K562 (cell line): ENCODE results near the gene TTL. TPM values are rescaled to one million over a fixed set of nuclear protein-coding genes. Genes with fewer than 3 reads are reported as not detected.
A peak's percentile ranks its signal among the peaks of the same experiment; 100 is the strongest.

Experiments used
- ARID3A ChIP-seq: IDR thresholded peaks from 2 replicates; pipeline ENCODE4 v1.6.1; 2012; ENCODE audit warnings: low read depth, low read length, improper control_type of control experiment, borderline replicate concordance
- CREB1 ChIP-seq, 2 experiments: sonication (generic) in 1 of 2; formaldehyde crosslinking in 1 of 2; IDR thresholded peaks; 2 replicates each; pipeline versions ENCODE4 v1.6.1 to v1.8.0; 2012 to 2022; ENCODE audit warnings: inconsistent platforms in 1 of 2, mild to moderate bottlenecking in 1 of 2, missing genetic modification reagents in 1 of 2, moderate library complexity in 1 of 2
- E2F8 ChIP-seq: fragments of 450-650 bp; IDR thresholded peaks from 2 replicates; pipeline ENCODE4 v1.7.1; 2018; ENCODE audit warnings: mild to moderate bottlenecking, low read depth; ENCODE audit not compliant: partially characterized antibody
- E4F1 ChIP-seq: fragments of 250-450 bp; sonication (Bioruptor Pico); IDR thresholded peaks from 2 replicates; pipeline ENCODE4 v1.5.0; 2021; ENCODE audit warnings: mild to moderate bottlenecking, borderline replicate concordance
- GTF2B ChIP-seq: IDR thresholded peaks from 2 replicates; pipeline ENCODE4 v1.6.1; 2011; ENCODE audit not compliant: insufficient read length; ENCODE audit errors: extremely low read depth
- JUNB ChIP-seq: fragments of 450-650 bp; formaldehyde crosslinking; conservative IDR thresholded peaks from 2 replicates; pipeline ENCODE4 v1.4.0; 2020; ENCODE audit warnings: mild to moderate bottlenecking
- KDM1A ChIP-seq, 2 experiments: fragments of 450-650 bp; IDR thresholded peaks; 2 replicates each; pipeline ENCODE4 v1.6.1; 2016; ENCODE audit warnings: mild to moderate bottlenecking in 2 of 2
- NELFE ChIP-seq: IDR thresholded peaks from 2 replicates; pipeline ENCODE4 v1.6.1; 2011; ENCODE audit warnings: mild to moderate bottlenecking; ENCODE audit not compliant: insufficient read depth, insufficient read length
- PHB ChIP-seq: fragments of 250-450 bp; sonication (Bioruptor Pico); IDR thresholded peaks from 2 replicates; pipeline ENCODE4 v1.5.0; 2021
- SIRT6 ChIP-seq: IDR thresholded peaks from one replicate; pipeline ENCODE4 v1.6.1; 2012; ENCODE audit warnings: low read depth, mild to moderate bottlenecking, control low read depth, inconsistent platforms, low read length, moderate library complexity
- VEZF1 ChIP-seq: fragments of 200-800 bp; sonication (Bioruptor generic); IDR thresholded peaks from 2 replicates; pipeline ENCODE4 v1.6.1; 2017; ENCODE audit warnings: missing genetic modification characterization, missing compliant biosample characterization
- XRCC5 ChIP-seq: fragments of 200-400 bp; formaldehyde crosslinking; IDR thresholded peaks from 2 replicates; pipeline ENCODE4 v1.6.1; 2017; ENCODE audit warnings: low read depth, mild to moderate bottlenecking, low read length
- ZNF133 ChIP-seq: fragments of 250-450 bp; sonication (Bioruptor Pico); IDR thresholded peaks from 2 replicates; pipeline ENCODE4 v1.4.0; 2020; ENCODE audit warnings: mild to moderate bottlenecking
- ZNF184 ChIP-seq: sonication (generic); formaldehyde crosslinking; IDR thresholded peaks from 2 replicates; pipeline ENCODE4 v1.5.0; 2020; ENCODE audit warnings: missing genetic modification reagents
- ZNF23 ChIP-seq: fragments of 250-450 bp; sonication (Bioruptor Pico); IDR thresholded peaks from 2 replicates; pipeline ENCODE4 v1.4.0; 2020; ENCODE audit warnings: mild to moderate bottlenecking
- ZNF311 ChIP-seq: fragments of 250-450 bp; sonication (Bioruptor Pico); IDR thresholded peaks from 2 replicates; pipeline ENCODE4 v1.4.0; 2020; ENCODE audit warnings: mild to moderate bottlenecking, moderate library complexity
- ZNF699 ChIP-seq: fragments of 250-450 bp; sonication (Bioruptor Pico); IDR thresholded peaks from 2 replicates; pipeline ENCODE4 v1.8.0; 2021; ENCODE audit warnings: mild to moderate bottlenecking, moderate library complexity; ENCODE audit not compliant: insufficient replicate concordance
- polyA plus RNA-seq, 8 experiments: library from polyadenylated mRNA; depleted of rRNA in 4 of 8; stranded (reverse) in 5 of 8; unstranded in 3 of 8; fragments of >200 nt; fragmentation: Nextera tagmentation in 2 of 8; fragmentation: Illumina TruSeq in 1 of 8; extraction: Ambion mirVana in 2 of 8; extraction: Trizol in 1 of 8; gene quantifications; 2 replicates each; pipeline versions ENCODE4 v1.2.1 to v1.2.3, GENCODE V29; 2011 to 2014; ENCODE audit warnings: inconsistent platforms in 1 of 8, missing spikeins in 1 of 8
- total RNA-seq, 7 experiments: library from RNA; depleted of rRNA in 6 of 7; stranded (reverse); fragments of >200 nt in 6 of 7; fragmentation: Illumina TruSeq in 2 of 7; extraction: Trizol in 2 of 7; gene quantifications; 2 replicates each; pipeline versions ENCODE4 v1.2.1 to v1.2.3, GENCODE V29; 2011 to 2021; ENCODE audit warnings: low replicate concordance in 1 of 7

The TTL gene
- total and polyA plus RNA-seq, 9 of the 15 experiments (the other 6 are each of a cell fraction or from before 2014, with no cell fraction given), result 9.4 to 54.4 (median 34.9) TPM

GRCh38 chr2:112541315-112542122 lies 59.6 kb downstream of the TTL start (continued):
- TF ChIP-seq E2F8 (no peak), VEZF1 (CRISPR knock-in tag) (no peak), GTF2B (no peak), CREB1 (IDR thresholded peaks at IDR 0.05) (no peak), CREB1 (CRISPR knock-in tag; IDR thresholded peaks at IDR 0.05) (no peak), NELFE (no peak), JUNB (no peak), SIRT6 (no peak), ZNF23 (no peak), XRCC5 (peak; percentile 83), E4F1 (CRISPR knock-in tag) (0 out of 2 replicates have a peak, but pooled peaks have one; percentile 39), PHB (CRISPR knock-in tag) (no peak), ZNF184 (CRISPR knock-in tag) (no peak), ZNF133 (CRISPR knock-in tag) (no peak), ARID3A (peak; percentile 17; the same call in 1 of the 2 replicates), ZNF699 (CRISPR knock-in tag) (no peak), ZNF311 (CRISPR knock-in tag) (no peak), KDM1A (IDR thresholded peaks at IDR 0.05) (no peak)
